Measurements from ENCODE around the gene CERS3.
"Not testable (repeated sequence)": the region's sequence is repeated elsewhere in the genome, so short reads cannot be mapped to it uniquely, and the experiment has no call there.

Gene CERS3

GRCh38 chr15:100463515-100463914, 65.2 kb downstream of the CERS3 start:
- DNase-seq: no peak

- DNase-seq: no peak
These were observed 67.7 kb downstream of the CERS3 start for GRCh38 chr15:100461049-100461448.

GRCh38 chr15:100457201-100457600, 71.5 kb downstream of the CERS3 start:
- no peak for DNase-seq

GRCh38 chr15:100454148-100454547, 74.6 kb downstream of the CERS3 start:
- no peak for DNase-seq

- no peak for DNase-seq
These were observed 80.3 kb downstream of the CERS3 start for GRCh38 chr15:100448481-100448880.

- not testable (repeated sequence) for DNase-seq
These were observed 87.7 kb downstream of the CERS3 start for GRCh38 chr15:100441063-100441462.

- DNase-seq: no peak
These were observed 89.2 kb downstream of the CERS3 start for GRCh38 chr15:100439514-100439913.

GRCh38 chr15:100438570-100438969, 90.2 kb downstream of the CERS3 start:
- peak; percentile 9 for DNase-seq

- DNase-seq: no peak
These were observed 91.5 kb downstream of the CERS3 start for GRCh38 chr15:100437261-100437660.

GRCh38 chr15:100434561-100434960, 94.2 kb downstream of the CERS3 start:
- DNase-seq: no peak

GRCh38 chr15:100434038-100434437, 94.7 kb downstream of the CERS3 start:
- no peak for DNase-seq

- DNase-seq: no peak
These were observed 95.4 kb downstream of the CERS3 start for GRCh38 chr15:100433304-100433703.

- DNase-seq: no peak
These were observed 98.3 kb downstream of the CERS3 start for GRCh38 chr15:100430411-100430810.

GRCh38 chr15:100429116-100429728, 99.5 kb downstream of the CERS3 start:
- DNase-seq: no peak

GRCh38 chr15:100426937-100427336, 101.8 kb downstream of the CERS3 start:
- DNase-seq: no peak

- no peak for DNase-seq
These were observed 123.6 kb downstream of the CERS3 start for GRCh38 chr15:100405179-100405578.

GRCh38 chr15:100400996-100401395, 127.8 kb downstream of the CERS3 start:
- no peak for DNase-seq

GRCh38 chr15:100394736-100395440, 133.9 kb downstream of the CERS3 start:
- DNase-seq: no peak

- no peak for DNase-seq
These were observed 135.7 kb downstream of the CERS3 start for GRCh38 chr15:100393008-100393407.

- no peak for DNase-seq
These were observed 143.3 kb downstream of the CERS3 start for GRCh38 chr15:100385300-100386050.

GRCh38 chr15:100384108-100384410, 144.7 kb downstream of the CERS3 start:
- no peak for DNase-seq

- DNase-seq: peak; percentile 8
These were observed 145.2 kb downstream of the CERS3 start for GRCh38 chr15:100383302-100384107.

- DNase-seq: no peak
These were observed 154.8 kb downstream of the CERS3 start for GRCh38 chr15:100373942-100374341.
